Panc1 (cell line): ENCODE data around the gene SPIN2B.
A peak's percentile ranks its signal among the peaks of the same experiment; 100 is the strongest.

Experiments
- CTCF ChIP-seq: fragments of 450-650 bp; IDR thresholded peaks from 2 replicates; pipeline ENCODE4 v1.5.1; 2017; ENCODE audit warnings: mild to moderate bottlenecking
- POLR2AphosphoS5 ChIP-seq: IDR thresholded peaks from 2 replicates; pipeline ENCODE4 v1.6.1; 2012; ENCODE audit warnings: mild to moderate bottlenecking, low read depth, low read length, moderate library complexity
- TF ChIP-seq, protein P1 (sequence below), 2 experiments: IDR thresholded peaks; 2 replicates each; pipeline ENCODE4 v1.6.1; 2011 to 2012; ENCODE audit warnings: low read depth in 2 of 2, control low read depth in 1 of 2, low read length in 1 of 2, mild to moderate bottlenecking in 1 of 2, moderate library complexity in 1 of 2; ENCODE audit not compliant: insufficient read depth in 1 of 2

DNA sequence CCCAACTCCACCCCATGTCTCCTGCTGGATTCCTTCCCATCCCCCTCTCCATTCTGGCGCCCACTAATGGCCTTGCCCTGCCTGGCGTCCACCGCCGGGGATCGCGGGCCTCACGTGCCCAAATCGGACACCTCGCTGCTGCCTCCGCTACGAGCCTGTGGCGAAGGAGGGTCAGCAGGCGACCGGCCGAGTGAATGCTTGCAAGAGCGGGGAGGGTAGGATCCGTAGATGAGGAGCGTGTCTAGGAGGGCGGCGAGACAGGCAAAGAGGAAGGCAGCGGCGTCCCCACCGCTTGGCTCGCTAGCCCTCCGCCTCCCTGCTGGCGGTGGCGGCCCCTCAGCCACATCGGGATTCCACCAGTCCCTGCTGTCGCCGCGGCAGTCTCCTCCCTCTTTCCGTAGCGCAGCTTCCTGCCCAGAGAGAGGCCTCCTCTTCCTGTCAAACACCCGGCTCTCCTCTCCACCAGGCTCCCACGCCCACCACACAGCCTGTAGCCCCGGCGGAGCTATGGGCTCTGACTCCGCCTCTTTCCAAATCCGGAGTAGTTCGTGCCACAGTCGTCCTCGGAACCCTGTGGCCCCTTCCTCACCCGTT, at the start of gene SPIN2B:
- TF ChIP-seq POLR2AphosphoS5 = peak; percentile 68; the same call in 1 of the 2 replicates
- TF ChIP-seq CTCF = no peak
- TF ChIP-seq, protein P1, sequence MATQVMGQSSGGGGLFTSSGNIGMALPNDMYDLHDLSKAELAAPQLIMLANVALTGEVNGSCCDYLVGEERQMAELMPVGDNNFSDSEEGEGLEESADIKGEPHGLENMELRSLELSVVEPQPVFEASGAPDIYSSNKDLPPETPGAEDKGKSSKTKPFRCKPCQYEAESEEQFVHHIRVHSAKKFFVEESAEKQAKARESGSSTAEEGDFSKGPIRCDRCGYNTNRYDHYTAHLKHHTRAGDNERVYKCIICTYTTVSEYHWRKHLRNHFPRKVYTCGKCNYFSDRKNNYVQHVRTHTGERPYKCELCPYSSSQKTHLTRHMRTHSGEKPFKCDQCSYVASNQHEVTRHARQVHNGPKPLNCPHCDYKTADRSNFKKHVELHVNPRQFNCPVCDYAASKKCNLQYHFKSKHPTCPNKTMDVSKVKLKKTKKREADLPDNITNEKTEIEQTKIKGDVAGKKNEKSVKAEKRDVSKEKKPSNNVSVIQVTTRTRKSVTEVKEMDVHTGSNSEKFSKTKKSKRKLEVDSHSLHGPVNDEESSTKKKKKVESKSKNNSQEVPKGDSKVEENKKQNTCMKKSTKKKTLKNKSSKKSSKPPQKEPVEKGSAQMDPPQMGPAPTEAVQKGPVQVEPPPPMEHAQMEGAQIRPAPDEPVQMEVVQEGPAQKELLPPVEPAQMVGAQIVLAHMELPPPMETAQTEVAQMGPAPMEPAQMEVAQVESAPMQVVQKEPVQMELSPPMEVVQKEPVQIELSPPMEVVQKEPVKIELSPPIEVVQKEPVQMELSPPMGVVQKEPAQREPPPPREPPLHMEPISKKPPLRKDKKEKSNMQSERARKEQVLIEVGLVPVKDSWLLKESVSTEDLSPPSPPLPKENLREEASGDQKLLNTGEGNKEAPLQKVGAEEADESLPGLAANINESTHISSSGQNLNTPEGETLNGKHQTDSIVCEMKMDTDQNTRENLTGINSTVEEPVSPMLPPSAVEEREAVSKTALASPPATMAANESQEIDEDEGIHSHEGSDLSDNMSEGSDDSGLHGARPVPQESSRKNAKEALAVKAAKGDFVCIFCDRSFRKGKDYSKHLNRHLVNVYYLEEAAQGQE (IDR thresholded peaks at IDR 0.05; ENCODE audit: insufficient read depth in 1 of 2, low read depth in 2 of 2, low read length in 1 of 2) = no peak
